Measurements from ENCODE around the gene ARL5B.

ARL5B gene

GRCh38 chr10:18713077-18713476 is 53.8 kb downstream of the ARL5B start:
- no peak for DNase-seq

DNA sequence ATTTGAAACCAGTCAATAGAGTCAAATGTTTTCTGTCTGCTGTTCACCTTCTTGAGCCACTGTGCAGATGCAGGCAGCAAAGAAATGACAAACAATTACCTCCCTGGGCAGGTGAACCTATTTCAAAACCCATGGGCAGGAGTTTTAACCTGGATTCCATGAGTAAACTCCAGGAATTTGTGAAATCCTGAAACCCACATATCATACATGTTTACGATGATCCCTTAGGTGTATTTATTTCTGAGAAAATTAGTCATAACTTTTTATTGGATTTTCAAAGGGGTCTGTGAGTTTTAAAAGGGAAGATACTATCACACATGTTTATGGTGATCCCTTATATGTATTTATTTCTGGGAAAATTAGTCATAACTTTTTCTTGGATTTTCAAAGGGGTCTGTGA is 59.8 kb downstream of the ARL5B start:
- DNase-seq: no peak

- DNase-seq: no peak
Observed at GRCh38 chr10:18719811-18720210, 60.6 kb downstream of the ARL5B start.

GRCh38 chr10:18721067-18721466 is 61.8 kb downstream of the ARL5B start:
- no peak for DNase-seq

GRCh38 chr10:18723801-18724200 is 64.6 kb downstream of the ARL5B start:
- no peak for DNase-seq
